Measurements from ENCODE around the gene KIRREL3. TPM values are rescaled to one million over a fixed set of nuclear protein-coding genes. Genes with fewer than 3 reads are reported as not detected.

The KIRREL3 gene
- total and polyA plus RNA-seq, 2 of the 8 experiments (the other 6 are each of a cell fraction or from before 2014, with no cell fraction given) = 0.29 to 0.32 TPM

GRCh38 chr11:126725521-126725920 is 275.0 kb downstream of the KIRREL3 start (continued):
- TF ChIP-seq FOSL1 (IDR thresholded peaks at IDR 0.05; ENCODE audit: insufficient read depth, low read depth, low read length) = no peak
- TF ChIP-seq, protein P1, sequence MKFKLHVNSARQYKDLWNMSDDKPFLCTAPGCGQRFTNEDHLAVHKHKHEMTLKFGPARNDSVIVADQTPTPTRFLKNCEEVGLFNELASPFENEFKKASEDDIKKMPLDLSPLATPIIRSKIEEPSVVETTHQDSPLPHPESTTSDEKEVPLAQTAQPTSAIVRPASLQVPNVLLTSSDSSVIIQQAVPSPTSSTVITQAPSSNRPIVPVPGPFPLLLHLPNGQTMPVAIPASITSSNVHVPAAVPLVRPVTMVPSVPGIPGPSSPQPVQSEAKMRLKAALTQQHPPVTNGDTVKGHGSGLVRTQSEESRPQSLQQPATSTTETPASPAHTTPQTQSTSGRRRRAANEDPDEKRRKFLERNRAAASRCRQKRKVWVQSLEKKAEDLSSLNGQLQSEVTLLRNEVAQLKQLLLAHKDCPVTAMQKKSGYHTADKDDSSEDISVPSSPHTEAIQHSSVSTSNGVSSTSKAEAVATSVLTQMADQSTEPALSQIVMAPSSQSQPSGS (IDR thresholded peaks at IDR 0.05; ENCODE audit: low read length) = no peak

All from H1 (cell line).